Activated CD8-positive, alpha-beta memory T cell treated with anti-CD3 and anti-CD28 coated beads, Interleukin-2, amount 10 ng/mL, durations not matched to agents 7 days and 5 days (primary cell): Measurements from ENCODE around the gene MAP3K6. TPM values are rescaled to one million over a fixed set of nuclear protein-coding genes. Genes with fewer than 3 reads are reported as not detected.

Experiments used
- ATAC-seq: fragments of 150-1000 bp; cut with Tn5 transposase; one replicate; pipeline ENCODE4 v1.10.0; 2021; ENCODE audit warnings: moderate library complexity
- CTCF ChIA-PET: fragments of 350-600 bp; sonication (Branson Sonifier 250); formaldehyde crosslinking; loops from one replicate; lab custom pipeline; 2021; ENCODE audit warnings: antibody characterized with exemption; lab: Charles Lee
- DNase-seq: peaks from one replicate; pipeline ENCODE4 v3.0.0-alpha.2; 2020
- H3K27ac Mint-ChIP-seq: one replicate; pipeline ENCODE4 v1.8.0; 2021; ENCODE audit warnings: mild to moderate bottlenecking, mixed read lengths
- H3K27me3 Mint-ChIP-seq: one replicate; pipeline ENCODE4 v1.8.0; 2021; ENCODE audit warnings: mixed read lengths
- H3K36me3 Mint-ChIP-seq: one replicate; pipeline ENCODE4 v1.8.0; 2021; ENCODE audit warnings: mild to moderate bottlenecking, mixed read lengths
- H3K4me1 Mint-ChIP-seq: one replicate; pipeline ENCODE4 v1.8.0; 2021; ENCODE audit warnings: mixed read lengths
- H3K4me3 Mint-ChIP-seq: one replicate; pipeline ENCODE4 v1.8.0; 2021; ENCODE audit warnings: mild to moderate bottlenecking, moderate library complexity, mixed read lengths
- H3K9me3 Mint-ChIP-seq: one replicate; pipeline ENCODE4 v1.8.0; 2022; ENCODE audit warnings: low read depth, mixed read lengths
- total RNA-seq, 2 experiments: library from RNA; stranded (reverse); gene quantifications; one replicate each; pipeline ENCODE4 v1.2.3, GENCODE V29; 2021

The MAP3K6 gene
- total RNA-seq, 2 experiments from 2014 or later: 7.4 to 10.6 TPM

DNA sequence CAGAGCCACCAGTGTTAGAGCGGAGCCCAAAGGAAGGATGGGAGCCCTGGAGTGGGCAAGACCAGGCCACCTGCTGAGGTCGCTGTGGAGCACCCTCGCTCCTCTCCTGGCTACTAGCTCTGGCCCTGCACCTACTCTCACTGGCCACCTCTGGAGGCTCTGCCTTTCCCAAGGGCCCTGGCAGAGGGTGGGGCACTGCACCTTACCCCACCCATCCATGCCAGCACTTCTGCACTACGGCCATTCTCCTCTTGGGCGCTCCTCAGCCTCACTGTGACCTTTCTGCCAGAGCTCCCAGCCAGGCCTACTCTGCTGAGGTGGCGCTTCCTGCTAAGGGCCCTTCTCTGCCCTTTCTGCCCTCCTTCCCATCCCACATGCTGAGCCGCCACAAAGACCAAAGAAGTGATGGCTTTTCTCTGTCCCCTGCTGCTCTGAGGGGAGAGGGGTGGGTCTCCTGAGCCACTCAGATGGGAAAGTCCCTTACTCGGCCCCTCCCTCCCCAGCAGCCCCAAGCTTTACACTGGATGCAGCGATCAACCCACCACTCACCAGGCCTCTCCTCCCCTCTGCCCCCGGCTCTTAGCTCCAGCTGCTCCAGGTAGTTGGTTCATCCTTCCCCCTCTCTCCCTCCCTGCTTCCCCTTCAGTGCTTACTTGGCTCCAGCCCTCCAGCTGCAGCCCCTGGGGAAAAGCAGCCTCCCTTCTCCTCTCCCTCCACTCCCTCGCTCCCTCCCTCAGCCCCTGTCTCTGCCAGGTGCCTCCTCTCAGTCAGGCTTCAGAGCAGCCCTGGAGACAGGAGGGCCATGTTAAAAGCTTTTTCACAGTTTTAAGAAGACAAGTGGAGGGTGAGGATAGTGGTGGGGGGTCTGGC lies 59.6 kb downstream of the MAP3K6 start:
- CTCF ChIA-PET: interaction anchor here (0.9 to 6.1 kb wide), 6 partner anchors 8 to 88 kb away, joined by 3 to 61 read pairs (median 4); partner anchors contain the start of gene MAP3K6
- Mint-ChIP-seq H3K36me3 (peaks cover under 1% of the 10 kb centered on the region), H3K27me3 (no peaks in the 10 kb centered on the region), H3K27ac (no peak overlapping the region), H3K4me1 (no peaks in the 10 kb centered on the region), H3K4me3 (no peak overlapping the region), H3K9me3 (no peaks in the 10 kb centered on the region)
- DNase-seq: no peak
- ATAC-seq: no peak

DNA sequence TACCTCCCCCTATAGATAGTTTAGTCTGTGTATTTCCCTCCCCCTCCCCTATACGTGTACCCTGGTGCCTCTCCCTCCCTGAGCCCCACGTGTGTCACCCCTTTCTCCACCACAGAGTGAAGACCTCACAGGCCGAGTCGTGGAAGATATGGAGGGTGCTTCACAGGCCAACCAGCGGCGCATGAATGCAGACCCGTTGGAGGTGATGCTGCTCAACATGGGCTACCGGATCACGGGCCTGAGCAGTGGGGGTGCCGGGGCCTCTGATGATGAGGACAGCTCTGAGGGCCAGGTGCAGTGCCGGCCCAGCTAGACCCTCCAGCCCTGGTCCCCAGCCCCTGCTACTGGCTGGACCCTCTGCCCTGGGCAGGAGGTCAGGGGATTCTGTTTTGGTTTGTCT lies 60.7 kb downstream of the MAP3K6 start:
- no peak for DNase-seq
- no peak for ATAC-seq
- no peaks in the 10 kb centered on the region for H3K4me1 Mint-ChIP-seq
- no peak overlapping the region for H3K4me3 Mint-ChIP-seq
- no peaks in the 10 kb centered on the region for H3K9me3 Mint-ChIP-seq
- no peak overlapping the region for H3K27ac Mint-ChIP-seq
- peaks cover 2% of the 10 kb centered on the region for H3K36me3 Mint-ChIP-seq
- H3K27me3 Mint-ChIP-seq: no peaks in the 10 kb centered on the region
- CTCF ChIA-PET: interaction anchor here (1.3 to 14.5 kb wide), 6 partner anchors 7 to 94 kb away, joined by 3 to 331 read pairs (median 6); partner anchors contain the start of gene MAP3K6

Other genes with a start within 250 kb of the MAP3K6 start
- 10 to 100 TPM; 25.8 to 26.3 TPM for gene SLC9A1, start 211.8 kb downstream of the MAP3K6 start, total RNA-seq
- 10 to 100 TPM; 28.9 to 32.6 TPM for gene WDTC1, start 132.3 kb downstream of the MAP3K6 start, total RNA-seq
- gene TMEM222, start 44.8 kb downstream of the MAP3K6 start, total RNA-seq: 10 to 100 TPM; 31.0 to 44.2 TPM
- gene SYTL1, start 24.9 kb downstream of the MAP3K6 start, total RNA-seq: 10 to 100 TPM; 60.7 to 85.3 TPM
- not detected for gene FCN3, start 7.9 kb upstream of the MAP3K6 start, total RNA-seq
- not detected for gene CD164L2, start 16.4 kb upstream of the MAP3K6 start, total RNA-seq
- gene GPR3, start 25.7 kb upstream of the MAP3K6 start, total RNA-seq: under 1 TPM; 0.44 to 0.49 TPM
- 100 to 1,000 TPM; 113 to 117 TPM for gene WASF2, start 123.2 kb upstream of the MAP3K6 start, total RNA-seq
- gene AHDC1, start 237.2 kb upstream of the MAP3K6 start, total RNA-seq: 10 to 100 TPM; 15.8 to 18.5 TPM